ENCODE measurements around the gene SUSD2.

- TF ChIP-seq CTCF (IDR thresholded peaks at IDR 0.05; ENCODE audit: low read depth, low read length, missing input control): no peak
- no peak for TF ChIP-seq GABPA (IDR thresholded peaks at IDR 0.05 in 1 of 2, conservative IDR thresholded peaks at IDR 0.05 in 1 of 2)
- TF ChIP-seq ZBTB33 (IDR thresholded peaks at IDR 0.05): no peak
- TF ChIP-seq RAD21 (IDR thresholded peaks at IDR 0.05): no peak
Measured at GRCh38 chr22:24231706-24232105, 50.4 kb downstream of the SUSD2 start.
